ENCODE measurements around the gene DNMT3B.

The DNMT3B gene

DNA sequence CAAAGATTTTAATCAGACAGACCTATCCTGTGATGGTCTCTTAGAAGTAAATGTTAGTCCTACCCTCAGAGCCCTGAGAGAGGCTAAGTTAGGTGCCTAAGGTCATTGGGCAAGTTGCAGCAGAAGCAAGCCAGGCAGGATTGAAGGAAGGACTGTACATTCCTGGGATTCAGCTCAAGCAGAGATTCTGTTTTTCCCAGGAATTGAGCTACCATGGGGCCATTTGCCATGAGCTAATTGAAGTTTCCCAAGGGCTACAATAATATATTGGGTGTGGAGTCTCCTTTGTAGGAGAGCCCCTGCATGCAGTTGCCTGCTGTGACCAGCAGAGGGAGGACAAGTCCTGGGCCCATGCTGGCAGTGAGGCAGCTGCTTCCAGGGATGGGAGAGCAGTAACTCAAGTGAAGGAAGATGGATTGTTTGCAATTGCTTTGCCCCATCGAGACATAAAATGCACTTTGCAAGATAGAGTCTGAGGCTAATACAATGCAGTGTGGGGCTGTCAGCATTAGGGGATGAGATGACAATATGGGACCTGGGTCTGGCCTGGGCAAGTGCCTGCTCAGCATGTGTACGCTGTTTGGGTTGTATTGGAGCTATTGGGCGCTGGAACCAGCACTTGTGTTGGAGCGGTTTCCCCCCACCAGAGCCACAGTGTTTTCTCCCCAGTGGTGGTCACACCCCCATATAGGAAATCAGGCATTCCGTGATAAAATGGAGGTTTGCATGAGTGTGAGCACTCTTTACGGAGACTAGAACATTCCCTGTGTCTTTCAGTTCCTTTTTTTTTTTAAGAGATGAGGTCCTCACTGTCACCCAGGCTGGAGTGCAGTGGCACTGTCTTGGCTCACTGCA is 27.9 kb downstream of the DNMT3B start:
- no peaks in the 10 kb centered on the region for H4K20me1 ChIP-seq (ENCODE audit: insufficient read depth)
- H2AFZ ChIP-seq (ENCODE audit: low read depth), result no peak overlapping the region
- peaks cover 64% of the 10 kb centered on the region for H3K4me1 ChIP-seq (ENCODE audit: low read depth, poor library complexity, severe bottlenecking)
- H3K79me2 ChIP-seq (ENCODE audit: insufficient read depth, low read depth), result no peaks in the 10 kb centered on the region
- H3K36me3 ChIP-seq (ENCODE audit: insufficient read depth), result peaks cover 4% of the 10 kb centered on the region; the same call in 1 of the 2 replicates
- H3K4me3 ChIP-seq (IDR thresholded peaks at IDR 0.05; ENCODE audit: insufficient read depth, low read depth, low read length), result no peak overlapping the region
- TF ChIP-seq, protein P1, sequence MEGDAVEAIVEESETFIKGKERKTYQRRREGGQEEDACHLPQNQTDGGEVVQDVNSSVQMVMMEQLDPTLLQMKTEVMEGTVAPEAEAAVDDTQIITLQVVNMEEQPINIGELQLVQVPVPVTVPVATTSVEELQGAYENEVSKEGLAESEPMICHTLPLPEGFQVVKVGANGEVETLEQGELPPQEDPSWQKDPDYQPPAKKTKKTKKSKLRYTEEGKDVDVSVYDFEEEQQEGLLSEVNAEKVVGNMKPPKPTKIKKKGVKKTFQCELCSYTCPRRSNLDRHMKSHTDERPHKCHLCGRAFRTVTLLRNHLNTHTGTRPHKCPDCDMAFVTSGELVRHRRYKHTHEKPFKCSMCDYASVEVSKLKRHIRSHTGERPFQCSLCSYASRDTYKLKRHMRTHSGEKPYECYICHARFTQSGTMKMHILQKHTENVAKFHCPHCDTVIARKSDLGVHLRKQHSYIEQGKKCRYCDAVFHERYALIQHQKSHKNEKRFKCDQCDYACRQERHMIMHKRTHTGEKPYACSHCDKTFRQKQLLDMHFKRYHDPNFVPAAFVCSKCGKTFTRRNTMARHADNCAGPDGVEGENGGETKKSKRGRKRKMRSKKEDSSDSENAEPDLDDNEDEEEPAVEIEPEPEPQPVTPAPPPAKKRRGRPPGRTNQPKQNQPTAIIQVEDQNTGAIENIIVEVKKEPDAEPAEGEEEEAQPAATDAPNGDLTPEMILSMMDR (conservative IDR thresholded peaks at IDR 0.05; ENCODE audit: low read depth, low read length), result peak; percentile 99
- no peak overlapping the region; the same call in 1 of the 2 replicates for H3K4me2 ChIP-seq
- H3K9ac ChIP-seq, result no peak overlapping the region
- peak overlapping the region; percentile 11; the same call in 1 of the 2 replicates for H3K27ac ChIP-seq
- H3K27me3 ChIP-seq (ENCODE audit: insufficient read depth, low read depth), result no peaks in the 10 kb centered on the region

DNA sequence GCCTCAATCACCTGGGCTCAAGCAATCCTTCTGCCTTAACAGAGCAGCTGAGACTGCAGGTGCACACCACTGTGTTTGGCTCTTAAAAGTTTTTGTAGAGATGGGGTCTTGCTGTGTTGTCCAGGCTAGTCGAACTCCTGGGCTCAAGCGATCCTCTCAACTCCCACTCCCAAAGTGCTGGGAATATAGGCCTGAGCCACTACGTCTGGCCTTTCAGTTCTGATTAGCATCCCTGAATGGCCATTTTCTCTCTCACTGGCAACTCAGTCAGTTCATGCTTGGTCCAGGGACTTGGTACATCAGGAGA is 28.5 kb downstream of the DNMT3B start:
- peak overlapping the region; percentile 5; the same call in 1 of the 2 replicates for H3K27ac ChIP-seq
- H3K27me3 ChIP-seq (ENCODE audit: insufficient read depth, low read depth), result no peaks in the 10 kb centered on the region
- peak overlapping the region; percentile 49; the same call in 1 of the 2 replicates for H3K4me2 ChIP-seq
- no peak overlapping the region for H3K4me3 ChIP-seq (IDR thresholded peaks at IDR 0.05; ENCODE audit: insufficient read depth, low read depth, low read length)
- H4K20me1 ChIP-seq (ENCODE audit: insufficient read depth), result no peaks in the 10 kb centered on the region
- H3K4me1 ChIP-seq (ENCODE audit: low read depth, poor library complexity, severe bottlenecking), result peaks cover 69% of the 10 kb centered on the region
- H2AFZ ChIP-seq (ENCODE audit: low read depth), result no peak overlapping the region
- peaks cover 4% of the 10 kb centered on the region; the same call in 1 of the 2 replicates for H3K36me3 ChIP-seq (ENCODE audit: insufficient read depth)
- H3K79me2 ChIP-seq (ENCODE audit: insufficient read depth, low read depth), result no peaks in the 10 kb centered on the region
- H3K9ac ChIP-seq, result no peak overlapping the region
- TF ChIP-seq, protein P1 (conservative IDR thresholded peaks at IDR 0.05; ENCODE audit: low read depth, low read length), result no peak

DNA sequence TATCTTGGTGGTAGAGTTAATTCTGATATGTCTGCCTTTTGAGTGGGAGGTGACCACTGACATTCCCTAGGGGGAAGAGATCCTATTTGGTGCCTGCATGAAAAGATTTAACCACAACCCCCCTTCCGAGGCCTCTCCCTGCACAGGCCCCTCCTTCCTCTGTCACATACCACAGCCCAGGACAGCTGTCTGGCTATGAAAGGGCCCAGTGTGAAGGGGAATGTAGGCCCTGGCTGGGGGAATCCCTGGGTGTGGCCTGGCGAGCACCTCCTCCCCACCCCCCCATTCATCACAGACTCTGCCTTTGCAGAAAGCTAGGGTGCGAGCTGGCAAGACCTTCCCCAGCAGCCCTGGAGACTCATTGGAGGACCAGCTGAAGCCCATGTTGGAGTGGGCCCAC is 30.1 kb downstream of the DNMT3B start:
- H4K20me1 ChIP-seq (ENCODE audit: insufficient read depth), result no peaks in the 10 kb centered on the region
- H3K9ac ChIP-seq, result no peak overlapping the region
- peak overlapping the region; percentile 49 for H3K4me2 ChIP-seq
- peaks cover 2% of the 10 kb centered on the region; the same call in 1 of the 2 replicates for H3K36me3 ChIP-seq (ENCODE audit: insufficient read depth)
- no peaks in the 10 kb centered on the region for H3K79me2 ChIP-seq (ENCODE audit: insufficient read depth, low read depth)
- H3K27me3 ChIP-seq (ENCODE audit: insufficient read depth, low read depth), result no peaks in the 10 kb centered on the region
- TF ChIP-seq, protein P1 (conservative IDR thresholded peaks at IDR 0.05; ENCODE audit: low read depth, low read length), result no peak
- H2AFZ ChIP-seq (ENCODE audit: low read depth), result no peak overlapping the region
- no peak overlapping the region for H3K4me3 ChIP-seq (IDR thresholded peaks at IDR 0.05; ENCODE audit: insufficient read depth, low read depth, low read length)
- peak overlapping the region; percentile 48 for H3K27ac ChIP-seq
- peaks cover 86% of the 10 kb centered on the region for H3K4me1 ChIP-seq (ENCODE audit: low read depth, poor library complexity, severe bottlenecking)

DNA sequence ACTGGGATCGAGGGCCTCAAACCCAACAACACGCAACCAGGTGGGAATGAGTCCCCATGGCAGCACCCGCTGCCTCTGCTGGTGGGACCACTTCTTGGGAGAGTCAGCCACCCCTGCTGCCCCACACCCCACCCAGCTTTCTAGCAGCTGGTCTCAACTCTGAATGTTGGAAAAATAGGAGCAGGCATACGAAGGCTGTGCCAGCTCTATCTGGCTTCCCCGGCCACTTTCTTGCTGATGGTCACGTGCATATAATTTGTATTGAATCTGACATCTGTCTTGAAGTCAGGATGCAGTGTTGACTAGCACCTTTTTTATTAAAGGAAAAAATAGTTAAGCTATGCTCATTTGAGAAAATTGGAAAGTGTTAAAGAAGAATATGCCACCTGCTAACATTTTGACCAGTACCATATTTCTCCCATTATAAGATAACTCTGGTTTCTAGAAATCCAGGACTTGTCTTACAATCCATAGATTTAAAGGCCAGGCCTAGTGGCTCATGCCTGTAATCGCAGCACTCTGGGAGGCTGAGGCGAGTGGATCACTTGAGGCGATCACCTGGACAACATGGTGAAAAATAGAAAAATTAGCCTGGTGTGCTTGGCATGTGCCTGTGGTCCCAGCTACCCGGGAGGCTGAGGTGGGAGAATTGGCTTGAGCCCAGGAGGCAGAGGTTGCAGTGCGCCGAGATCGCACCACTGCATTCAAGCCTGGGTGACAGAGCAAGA is 30.7 kb downstream of the DNMT3B start:
- H3K27me3 ChIP-seq (ENCODE audit: insufficient read depth, low read depth), result no peaks in the 10 kb centered on the region
- no peak overlapping the region for H3K4me3 ChIP-seq (IDR thresholded peaks at IDR 0.05; ENCODE audit: insufficient read depth, low read depth, low read length)
- peak overlapping the region; percentile 49 for H3K4me2 ChIP-seq
- TF ChIP-seq, protein P1 (conservative IDR thresholded peaks at IDR 0.05; ENCODE audit: low read depth, low read length), result 0 out of 2 replicates have a peak, but pooled peaks have one; percentile 21
- H2AFZ ChIP-seq (ENCODE audit: low read depth), result no peak overlapping the region
- no peaks in the 10 kb centered on the region; the same call in 1 of the 2 replicates for H3K36me3 ChIP-seq (ENCODE audit: insufficient read depth)
- H3K27ac ChIP-seq, result peak overlapping the region; percentile 48; the same call in 1 of the 2 replicates
- no peaks in the 10 kb centered on the region for H3K79me2 ChIP-seq (ENCODE audit: insufficient read depth, low read depth)
- H3K9ac ChIP-seq, result no peak overlapping the region
- H4K20me1 ChIP-seq (ENCODE audit: insufficient read depth), result no peaks in the 10 kb centered on the region
- peaks cover 90% of the 10 kb centered on the region for H3K4me1 ChIP-seq (ENCODE audit: low read depth, poor library complexity, severe bottlenecking)
